H9 (cell line): ENCODE data around the gene KAT8. TPM values are rescaled to one million over a fixed set of nuclear protein-coding genes. Genes with fewer than 3 reads are reported as not detected.

Source experiments
- DNase-seq: peaks from one replicate; pipeline ENCODE4 v3.0.0-alpha.2; 2017
- H2AFZ ChIP-seq: one replicate; pipeline ENCODE4 v1.6.1; 2013; ENCODE audit warnings: mild to moderate bottlenecking, low read length, control low read depth, moderate library complexity
- H2AK5ac ChIP-seq: 2 replicates; pipeline ENCODE4 v1.6.1; 2013; ENCODE audit warnings: low read length, control low read depth, mixed read lengths; ENCODE audit not compliant: insufficient read length
- H2BK120ac ChIP-seq: one replicate; pipeline ENCODE4 v1.6.1; 2013; ENCODE audit warnings: low read depth, mild to moderate bottlenecking, low read length, control low read depth, inconsistent platforms; ENCODE audit not compliant: poor library complexity, severe bottlenecking
- H2BK12ac ChIP-seq: 2 replicates; pipeline ENCODE4 v1.6.1; 2013; ENCODE audit warnings: low read length, control low read depth, mixed read lengths, low read depth; ENCODE audit not compliant: insufficient read length
- H2BK15ac ChIP-seq: 2 replicates; pipeline ENCODE4 v1.6.1; 2013; ENCODE audit warnings: low read depth, low read length, control low read depth
- H2BK20ac ChIP-seq: one replicate; pipeline ENCODE4 v1.6.1; 2013; ENCODE audit warnings: low read depth, mild to moderate bottlenecking, low read length, control low read depth, inconsistent platforms; ENCODE audit not compliant: poor library complexity, severe bottlenecking
- H2BK5ac ChIP-seq: 2 replicates; pipeline ENCODE4 v1.6.1; 2013; ENCODE audit warnings: low read length, control low read depth, mixed read lengths; ENCODE audit not compliant: insufficient read length
- H3K14ac ChIP-seq: 2 replicates; pipeline ENCODE4 v1.6.1; 2013; ENCODE audit warnings: low read length, control low read depth; ENCODE audit not compliant: insufficient read depth
- H3K18ac ChIP-seq: 2 replicates; pipeline ENCODE4 v1.6.1; 2013; ENCODE audit warnings: low read depth, mild to moderate bottlenecking, mixed read lengths, low read length, control low read depth; ENCODE audit not compliant: insufficient read length
- H3K23ac ChIP-seq: 2 replicates; pipeline ENCODE4 v1.6.1; 2013; ENCODE audit warnings: low read length, control low read depth, mixed read lengths, low read depth; ENCODE audit not compliant: insufficient read length
- H3K23me2 ChIP-seq: 2 replicates; pipeline ENCODE4 v1.6.1; 2013; ENCODE audit warnings: low read depth, mild to moderate bottlenecking, mixed read lengths, low read length, control low read depth; ENCODE audit not compliant: insufficient read length, poor library complexity, severe bottlenecking
- H3K27ac ChIP-seq: 2 replicates; pipeline ENCODE4 v1.5.1; 2013; ENCODE audit warnings: low read length, control low read depth, mixed read lengths, low read depth; ENCODE audit not compliant: insufficient read length
- H3K27me3 ChIP-seq: 2 replicates; pipeline ENCODE4 v1.6.1; 2013; ENCODE audit warnings: low read length, control low read depth, inconsistent platforms; ENCODE audit not compliant: insufficient read depth
- H3K4ac ChIP-seq: 2 replicates; pipeline ENCODE4 v1.6.1; 2013; ENCODE audit warnings: low read depth, mild to moderate bottlenecking, control low read depth, inconsistent platforms, low read length, moderate library complexity
- H3K4me1 ChIP-seq: 2 replicates; pipeline ENCODE4 v1.6.1; 2013; ENCODE audit warnings: low read length, control low read depth, inconsistent platforms; ENCODE audit not compliant: insufficient read depth
- H3K4me2 ChIP-seq: 2 replicates; pipeline ENCODE4 v1.6.1; 2013; ENCODE audit warnings: low read length, control low read depth, mixed read lengths; ENCODE audit not compliant: insufficient read length, insufficient read depth
- H3K56ac ChIP-seq: 2 replicates; pipeline ENCODE4 v1.6.1; 2013; ENCODE audit warnings: low read depth, mild to moderate bottlenecking, mixed read lengths, low read length, control low read depth; ENCODE audit not compliant: insufficient read length
- H3K79me1 ChIP-seq: 2 replicates; pipeline ENCODE4 v1.6.1; 2013; ENCODE audit warnings: low read depth, mild to moderate bottlenecking, moderate library complexity, low read length, control low read depth, inconsistent platforms; ENCODE audit not compliant: insufficient read depth, poor library complexity, severe bottlenecking
- H3K79me2 ChIP-seq: 2 replicates; pipeline ENCODE4 v1.6.1; 2013; ENCODE audit warnings: low read length, control low read depth, inconsistent platforms; ENCODE audit not compliant: insufficient read depth
- H3K9ac ChIP-seq: 2 replicates; pipeline ENCODE4 v1.6.1; 2013; ENCODE audit warnings: low read length, control low read depth, mixed read lengths; ENCODE audit not compliant: insufficient read length; ENCODE audit errors: extremely low read depth
- H3K9me3 ChIP-seq: one replicate; pipeline ENCODE4 v1.6.1; 2013; ENCODE audit warnings: low read depth, low read length, inconsistent platforms; ENCODE audit not compliant: control insufficient read depth
- H3T11ph ChIP-seq: one replicate; pipeline ENCODE4 v1.6.1; 2013; ENCODE audit warnings: mild to moderate bottlenecking, low read length, control low read depth, inconsistent platforms
- H4K20me1 ChIP-seq: one replicate; pipeline ENCODE4 v1.6.1; 2013; ENCODE audit not compliant: control insufficient read depth, insufficient read length, insufficient read depth
- H4K5ac ChIP-seq: 2 replicates; pipeline ENCODE4 v1.6.1; 2013; ENCODE audit warnings: low read depth, mild to moderate bottlenecking, mixed read lengths, low read length, control low read depth; ENCODE audit not compliant: insufficient read length
- H4K8ac ChIP-seq: replicated peaks from 2 replicates; pipeline ENCODE4 v1.6.1; 2013; ENCODE audit warnings: low read length, control low read depth, mixed read lengths, low read depth; ENCODE audit not compliant: insufficient read length
- H4K91ac ChIP-seq: 2 replicates; pipeline ENCODE4 v1.6.1; 2013; ENCODE audit warnings: low read depth, mild to moderate bottlenecking, moderate library complexity, mixed read lengths, low read length, control low read depth; ENCODE audit not compliant: insufficient read length
- H3K27ac Mint-ChIP-seq, 3 experiments: 2 replicates in 2 of 3; 3 replicates in 1 of 3; pipeline ENCODE4 v1.8.0; 2020 to 2021; ENCODE audit warnings: mixed read lengths in 3 of 3, mild to moderate bottlenecking in 1 of 3, moderate library complexity in 1 of 3
- H3K27me3 Mint-ChIP-seq: 2 replicates; pipeline ENCODE4 v1.8.0; 2021; ENCODE audit warnings: low read depth, mild to moderate bottlenecking, moderate library complexity, mixed read lengths
- H3K36me3 Mint-ChIP-seq, 3 experiments: 2 replicates in 2 of 3; 3 replicates in 1 of 3; pipeline ENCODE4 v1.8.0; 2020 to 2021; ENCODE audit warnings: low read depth in 3 of 3, mixed read lengths in 3 of 3; ENCODE audit not compliant: insufficient read depth in 1 of 3
- H3K4me1 Mint-ChIP-seq, 2 experiments: 2 replicates each; pipeline ENCODE4 v1.8.0; 2020; ENCODE audit warnings: mixed read lengths in 2 of 2
- H3K4me3 Mint-ChIP-seq, 2 experiments: 2 replicates in 1 of 2; 3 replicates in 1 of 2; pipeline ENCODE4 v1.8.0; 2020 to 2021; ENCODE audit warnings: mild to moderate bottlenecking in 2 of 2, mixed read lengths in 2 of 2, moderate library complexity in 1 of 2
- H3K9me3 Mint-ChIP-seq, 2 experiments: 2 replicates in 1 of 2; 3 replicates in 1 of 2; pipeline ENCODE4 v1.8.0; 2020; ENCODE audit warnings: mild to moderate bottlenecking in 2 of 2, mixed read lengths in 2 of 2, moderate library complexity in 1 of 2
- CTCF ChIP-seq: fragments of 200-600 bp; sonication (generic); conservative IDR thresholded peaks from 3 replicates; pipeline ENCODE4 v1.8.0; 2021; ENCODE audit warnings: antibody characterized with exemption, mild to moderate bottlenecking
- WGBS: extraction: QIAGEN DNeasy Blood & Tissue Kit; methylation state at CpG from one replicate; pipeline ENCODE4 v1.1.7; 2013; ENCODE audit warnings: missing lambda C conversion rate, low lambda C conversion rate, mixed read lengths; ENCODE audit not compliant: insufficient read length; ENCODE audit errors: extremely low coverage; 5-methylcytosine and 5-hydroxymethylcytosine counted together
- total RNA-seq: library from RNA; stranded (reverse); gene quantifications from 2 replicates; pipeline ENCODE4 v1.2.1, GENCODE V29; 2021

KAT8 gene
- total RNA-seq, 1 experiment from 2014 or later: 52.1 TPM

- no peak within 1 kb of the TSS for H4K5ac ChIP-seq
- H2BK15ac ChIP-seq: no peak within 1 kb of the TSS
- H3K27me3 ChIP-seq: no peaks in the 10 kb centered on the region
- no peak within 1 kb of the TSS for H2AFZ ChIP-seq
- peaks cover 2% of the 10 kb centered on the region for H3K79me1 ChIP-seq
- H3K18ac ChIP-seq: no peak within 1 kb of the TSS
- H3K4me2 ChIP-seq: no peak within 1 kb of the TSS
- H2AK5ac ChIP-seq: no peak within 1 kb of the TSS
- no peak within 1 kb of the TSS for H3K9ac ChIP-seq
- no peak within 1 kb of the TSS for H3K4ac ChIP-seq
- no peaks in the 10 kb centered on the region for H3K9me3 Mint-ChIP-seq
- TF ChIP-seq CTCF: no peak
- H3K4me1 ChIP-seq: no peaks in the 10 kb centered on the region
- no peak within 1 kb of the TSS for H2BK20ac ChIP-seq
- H2BK5ac ChIP-seq: no peak within 1 kb of the TSS
- no peaks in the 10 kb centered on the region for H3K27me3 Mint-ChIP-seq
- no CpG with 5 or more reads among the region's 15 CpGs for WGBS
- peaks cover 5% of the 10 kb centered on the region for H3K23me2 ChIP-seq
- no peak within 1 kb of the TSS for H3K23ac ChIP-seq
- H3K4me1 Mint-ChIP-seq: peaks cover 3 to 4% of the 10 kb centered on the region in 2 experiments; a peak in 2 of 4 replicates
- peaks cover 2% of the 10 kb centered on the region; the same call in 1 of the 2 replicates for H3K79me2 ChIP-seq
- no peak within 1 kb of the TSS for H3K56ac ChIP-seq
- DNase-seq: no peak
- H3K14ac ChIP-seq: no peak within 1 kb of the TSS
- no peak within 1 kb of the TSS for H4K8ac ChIP-seq
- H3K9me3 ChIP-seq: no peaks in the 10 kb centered on the region
- H3K36me3 Mint-ChIP-seq: peaks cover 3 to 27% (median 24%) of the 10 kb centered on the region in 3 experiments; a peak in 6 of 7 replicates
- no peak within 1 kb of the TSS for H3T11ph ChIP-seq
- no peak within 1 kb of the TSS for H2BK12ac ChIP-seq
- no peak within 1 kb of the TSS for H3K4me3 Mint-ChIP-seq
- H2BK120ac ChIP-seq: no peak within 1 kb of the TSS
- no peak within 1 kb of the TSS; a peak in 1 of 7 replicates for H3K27ac Mint-ChIP-seq
- H4K91ac ChIP-seq: no peak within 1 kb of the TSS
- H4K20me1 ChIP-seq: no peaks in the 10 kb centered on the region
- no peak within 1 kb of the TSS for H3K27ac ChIP-seq
Measured at GRCh38 chr16:31088459-31089183, 28.8 kb upstream of the KAT8 start, which contains the start of gene PRSS53. Gene PRSS53 (minus strand): TSS chr16:31088943. CDS start chr16:31088809, 134 bp downstream.
